GM18951 (cell line): Measurements from ENCODE around the gene MTRF1L.
A peak's percentile ranks its signal among the peaks of the same experiment; 100 is the strongest.

ENCODE experiments used
- POLR2A ChIP-seq: IDR thresholded peaks from 4 replicates; pipeline ENCODE4 v1.6.1; 2011; ENCODE audit warnings: mild to moderate bottlenecking; ENCODE audit not compliant: insufficient read length, insufficient read depth; ENCODE audit errors: extremely low read depth
- in situ Hi-C: fragments of 300-500 bp; cut with MboI; formaldehyde crosslinking; loops from one replicate; pipeline ENCODE4 v1.12.0; 2022; ENCODE audit warnings: low sequenced_read_pairs, mixed read lengths, inconsistent platforms; ENCODE audit not compliant: unreplicated experiment

The MTRF1L gene

DNA sequence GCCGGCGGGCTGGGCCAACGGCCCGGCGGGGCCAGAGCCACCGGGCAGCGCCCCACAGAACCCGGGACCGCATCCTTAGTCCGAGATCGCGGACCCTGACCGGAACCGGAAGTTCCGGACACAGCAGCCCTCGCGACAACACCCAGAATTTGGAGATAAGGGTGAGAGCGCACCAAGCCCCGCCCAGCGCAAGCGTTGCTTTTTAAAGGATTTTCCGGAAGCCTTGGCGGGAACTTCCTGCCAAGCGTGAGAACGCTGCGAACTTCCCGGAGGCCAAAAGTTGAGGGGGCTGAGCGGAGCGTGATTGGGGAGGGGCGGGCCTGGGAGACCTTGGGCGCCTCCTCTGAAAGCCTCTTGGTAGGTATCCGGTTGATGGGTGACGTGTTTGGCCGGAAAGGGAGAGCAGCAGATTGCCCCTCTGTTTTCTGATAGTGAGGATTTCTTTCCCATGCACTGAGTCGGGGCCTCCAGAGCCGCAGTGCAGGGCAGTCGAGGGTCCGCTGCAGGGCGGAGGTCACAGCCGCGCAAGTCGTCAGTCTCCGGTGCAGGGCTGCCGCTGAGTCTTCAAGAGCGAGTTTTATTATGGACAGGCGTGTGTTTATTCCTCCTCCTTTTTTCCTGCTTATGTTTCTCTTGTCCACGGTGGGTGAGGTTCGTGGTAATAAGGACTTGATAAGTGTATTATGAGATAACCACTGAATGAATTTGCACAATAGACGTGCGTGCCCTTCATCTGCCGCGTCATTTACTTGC, at the start of gene MTRF1L:
Gene MTRF1L, minus strand, starts transcription at position 97 of the 753 bp plus-strand sequence. Its CDS starts 24 bp downstream, at position 73.
- peak; percentile 53 for TF ChIP-seq POLR2A
- in situ Hi-C loops, result no loop called here

DNA sequence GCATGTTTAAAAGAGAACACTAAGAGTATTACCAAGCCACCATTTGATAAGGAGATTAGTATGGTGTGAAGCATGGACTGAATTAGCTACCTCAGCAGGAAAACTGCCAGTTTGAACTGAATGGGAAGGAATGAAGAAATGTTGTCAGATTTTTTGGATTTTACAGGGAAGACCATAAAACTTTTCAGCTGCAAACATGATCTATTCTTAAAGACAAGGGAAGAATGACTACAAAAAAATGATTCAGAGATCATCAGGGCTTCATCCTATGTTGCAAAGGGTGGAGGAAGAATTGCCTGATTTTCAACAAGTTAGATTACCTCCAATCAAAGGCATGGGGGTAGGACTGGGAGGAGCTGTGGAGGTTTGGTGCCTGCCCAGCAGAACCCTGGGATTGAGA, 49.3 kb upstream of the MTRF1L start:
- no peak for TF ChIP-seq POLR2A
- in situ Hi-C loops, result no loop called here

DNA sequence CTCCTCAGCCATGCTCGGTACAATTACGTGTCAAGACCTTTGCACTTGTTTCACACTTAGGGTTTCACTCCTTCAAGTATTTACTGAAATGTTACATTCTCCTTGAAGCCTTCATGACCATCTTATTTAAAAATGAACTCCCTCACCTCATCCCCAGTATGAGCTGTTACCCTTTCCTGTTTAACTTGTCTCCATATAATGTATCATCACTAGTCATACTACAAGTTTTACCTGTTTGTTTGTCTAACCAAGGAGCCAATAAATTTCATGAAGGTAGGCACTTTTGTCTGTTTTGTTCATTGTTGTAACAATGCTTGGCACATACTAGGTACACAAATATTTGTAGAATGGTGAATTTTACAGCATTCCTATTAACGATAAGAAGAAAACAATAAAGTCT, 46.1 kb upstream of the MTRF1L start:
- in situ Hi-C loops, result loop anchor here (25.0 kb wide), 1 partner anchor 264 kb away; no protein-coding TSS in a partner anchor

GRCh38 chr6:153047386-153047785, 44.9 kb upstream of the MTRF1L start:
- no peak for TF ChIP-seq POLR2A
- in situ Hi-C loops, result loop anchor here (25.0 kb wide), 1 partner anchor 265 kb away; no protein-coding TSS in a partner anchor

More for the DNA sequence above, 46.1 kb upstream of the MTRF1L start:
- TF ChIP-seq POLR2A, result no peak

GRCh38 chr6:153045271-153045670, 42.8 kb upstream of the MTRF1L start:
- TF ChIP-seq POLR2A, result no peak
- in situ Hi-C loops, result loop anchor here (25.0 kb wide), 1 partner anchor 267 kb away; no protein-coding TSS in a partner anchor

DNA sequence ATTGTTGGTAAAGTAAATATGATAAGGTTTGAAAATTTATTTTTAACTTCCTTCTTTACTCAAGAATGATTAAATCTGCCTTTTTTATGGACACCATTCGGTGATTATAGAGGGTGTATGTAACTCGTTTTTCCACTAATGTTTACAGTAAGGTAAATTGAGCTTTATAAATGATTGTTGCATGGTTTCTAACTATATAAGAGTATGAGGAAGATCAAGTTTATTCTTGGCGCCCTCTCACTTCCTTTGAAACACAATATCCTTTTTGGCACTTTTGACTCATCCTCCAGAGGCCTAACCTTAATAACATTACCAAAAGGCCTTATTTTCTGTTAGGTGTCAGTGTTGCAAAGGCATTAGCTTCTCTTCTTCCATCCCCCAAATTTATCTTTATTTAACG, 41.8 kb upstream of the MTRF1L start:
- TF ChIP-seq POLR2A, result no peak
- in situ Hi-C loops, result loop anchor here (25.0 kb wide), 1 partner anchor 268 kb away; no protein-coding TSS in a partner anchor

GRCh38 chr6:153043719-153044118, 41.2 kb upstream of the MTRF1L start:
- TF ChIP-seq POLR2A, result no peak
- in situ Hi-C loops, result loop anchor here (25.0 kb wide), 1 partner anchor 269 kb away; no protein-coding TSS in a partner anchor

GRCh38 chr6:153038378-153039057, 36.0 kb upstream of the MTRF1L start:
- TF ChIP-seq POLR2A, result no peak
- in situ Hi-C loops, result loop anchor here (25.0 kb wide), 1 partner anchor 274 kb away; no protein-coding TSS in a partner anchor

DNA sequence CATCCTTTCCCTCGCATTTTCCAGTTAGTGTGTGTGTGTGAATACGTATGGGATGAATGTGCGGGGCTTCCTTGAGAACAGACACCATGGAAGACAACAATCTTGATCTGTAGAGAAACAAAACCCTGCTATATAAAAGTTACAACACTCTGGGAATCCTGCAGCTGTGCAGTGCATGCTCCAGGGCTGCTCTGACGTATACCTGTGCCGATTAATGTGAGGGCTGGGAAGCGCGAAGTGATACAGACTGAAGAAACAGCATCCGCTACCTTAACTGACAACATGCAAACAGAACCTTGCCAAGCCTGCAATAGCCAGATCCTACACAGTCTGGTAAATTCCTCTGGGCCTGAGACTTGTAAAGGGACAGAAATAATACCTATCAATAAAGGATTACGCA, 31.6 kb upstream of the MTRF1L start:
- in situ Hi-C loops, result loop anchor here (25.0 kb wide), 1 partner anchor 278 kb away; no protein-coding TSS in a partner anchor
- TF ChIP-seq POLR2A, result no peak

DNA sequence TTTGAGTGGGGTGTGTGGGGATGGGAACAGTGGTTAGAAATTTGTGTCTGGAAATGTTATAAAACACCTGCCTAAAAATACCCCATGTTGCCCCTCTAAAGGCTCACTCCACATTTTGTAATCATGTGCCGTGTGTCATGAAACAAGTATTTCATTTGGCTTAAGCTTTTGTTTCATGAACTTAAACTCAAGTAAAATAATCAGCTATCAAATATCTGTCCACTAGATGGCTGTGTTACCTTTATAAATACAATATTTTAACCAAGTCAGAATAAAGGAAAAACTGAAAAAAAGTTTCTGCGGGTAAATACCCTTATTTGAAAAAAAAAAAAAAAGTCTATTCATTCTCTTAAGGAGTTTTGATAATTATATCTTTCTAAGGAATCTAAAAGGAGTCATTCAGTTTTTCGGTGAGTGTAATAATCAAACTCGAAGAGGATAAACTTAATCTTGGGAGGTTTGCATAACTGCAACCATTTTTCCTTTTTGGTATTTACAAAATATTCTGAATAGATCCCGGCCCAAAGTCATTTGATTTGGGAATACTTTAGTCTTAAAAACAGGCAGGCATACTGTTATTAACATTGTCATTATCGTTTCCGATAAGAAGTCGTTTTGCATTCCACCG, 29.9 kb upstream of the MTRF1L start:
- in situ Hi-C loops, result loop anchor here (25.0 kb wide), 1 partner anchor 280 kb away; no protein-coding TSS in a partner anchor
- no peak for TF ChIP-seq POLR2A

- in situ Hi-C loops, result loop anchor here (25.0 kb wide), 1 partner anchor 281 kb away; no protein-coding TSS in a partner anchor
- TF ChIP-seq POLR2A, result no peak
Measured at GRCh38 chr6:153031335-153031955, 28.9 kb upstream of the MTRF1L start.

- in situ Hi-C loops, result loop anchor here (10.0 to 25.0 kb wide), 2 partner anchors 174 to 283 kb away; no protein-coding TSS in a partner anchor
- TF ChIP-seq POLR2A, result no peak
Measured at GRCh38 chr6:153028963-153029362, 26.5 kb upstream of the MTRF1L start.
